Esophagus squamous epithelium (tissue), 5 donors: Measurements from ENCODE around the gene TMEM190. TPM values are rescaled to one million over a fixed set of nuclear protein-coding genes. Genes with fewer than 3 reads are reported as not detected.

Experiments used
- DNase-seq: peaks from one replicate; lab custom pipeline; 2025; lab: John Stamatoyannopoulos, UW
- H3K27ac ChIP-seq, 4 donors: fragments of 200-600 bp; sonication (generic); one replicate each; pipeline ENCODE4 v1.5.1; 2016 to 2019; ENCODE audit warnings: mild to moderate bottlenecking in 1 of 4
- H3K27me3 ChIP-seq, 4 donors: fragments of 200-600 bp; sonication (generic); 1 replicate in 3 of 4; 2 replicates in 1 of 4; pipeline versions ENCODE4 v1.5.1 to v1.6.0; 2017 to 2021; ENCODE audit warnings: antibody characterized with exemption in 1 of 4
- H3K36me3 ChIP-seq, 3 donors: fragments of 200-600 bp; sonication (generic); one replicate each; pipeline ENCODE4 v1.5.1; 2016 to 2019
- H3K4me1 ChIP-seq, 3 donors: fragments of 200-600 bp; sonication (generic); one replicate each; pipeline ENCODE4 v1.5.1; 2017 to 2019
- H3K4me3 ChIP-seq, 4 donors: fragments of 200-600 bp; sonication (generic); 1 replicate in 3 of 4; 2 replicates in 1 of 4; pipeline ENCODE4 v1.5.1; 2016 to 2019; ENCODE audit warnings: mild to moderate bottlenecking in 2 of 4, moderate library complexity in 1 of 4
- H3K9me3 ChIP-seq, 3 donors: fragments of 200-600 bp; sonication (generic); one replicate each; pipeline ENCODE4 v1.5.1; 2016 to 2019
- CTCF ChIP-seq, 6 experiments: fragments of 450-650 bp in 4 of 6; fragments of 200-600 bp in 2 of 6; sonication (generic) in 2 of 6; IDR thresholded peaks; one replicate each; pipeline ENCODE4 v1.5.1; 2016 to 2019; ENCODE audit warnings: antibody characterized with exemption in 6 of 6, mild to moderate bottlenecking in 4 of 6, moderate library complexity in 4 of 6
- POLR2A ChIP-seq, 4 donors: fragments of 450-650 bp; IDR thresholded peaks; one replicate each; pipeline ENCODE4 v1.6.1; 2017; ENCODE audit warnings: antibody characterized with exemption in 4 of 4, mild to moderate bottlenecking in 4 of 4, moderate library complexity in 3 of 4
- WGBS, 2 donors: methylation state at CpG; one replicate each; pipeline ENCODE4 v1.1.5; 2018; 5-methylcytosine and 5-hydroxymethylcytosine counted together
- intact Hi-C: fragments of 100-400 bp; cut with DNase I; formaldehyde crosslinking; loops from one replicate; pipeline ENCODE4 v1.15.0; 2022
- total RNA-seq, 4 donors: library from RNA; depleted of rRNA; stranded (reverse); fragments of >200 nt; gene quantifications; one replicate each; pipeline ENCODE4 v1.1.0, GENCODE V29; 2016
- donor health status: DM: yes; HTN: yes; CAD: no.

Gene TMEM190
- total RNA-seq, 4 donors from 2014 or later, result not detected

- Histone ChIP-seq H3K9me3 (no peaks in the 10 kb centered on the region), H3K36me3 (peaks cover 6 to 22% (median 9%) of the 10 kb centered on the region in 3 donors), H3K27ac (peak overlapping the region; percentile 86 to 97 (median 93)), H3K4me1 (peaks cover 30 to 50% (median 34%) of the 10 kb centered on the region in 3 donors), H3K27me3 (no peaks in the 10 kb centered on the region), H3K4me3 (peak overlapping the region; percentile 74 to 97 (median 88))
- intact Hi-C loops, result no loop called here
- TF ChIP-seq CTCF (IDR thresholded peaks at IDR 0.05), result peak in 3 of 6 experiments; percentile 18 to 34 (median 29)
- TF ChIP-seq POLR2A (IDR thresholded peaks at IDR 0.05), result peak in 1 of 4 donors; percentile 24
- DNase-seq, result no peak
- WGBS, 2 donors, result 18 to 19% methylated on average over 12 to 13 of the region's 88 CpGs
These were observed 6.9 kb downstream of the TMEM190 start for GRCh38 chr19:55383279-55384130.

- intact Hi-C loops, result no loop called here
- no peak for DNase-seq
- H3K4me3 ChIP-seq, result peak within 1 kb of the TSS; percentile 74 to 97 (median 88)
These were observed 7.7 kb downstream of the TMEM190 start, which contains the start of gene TMEM238 for GRCh38 chr19:55384131-55384919. Gene TMEM238, minus strand, starts transcription at chr19:55384292. Its CDS starts 33 bp downstream, at chr19:55384259.

GRCh38 chr19:55384920-55385723, 8.5 kb downstream of the TMEM190 start:
- Histone ChIP-seq H3K4me3 (peak overlapping the region; percentile 74 to 97 (median 88)), H3K9me3 (no peaks in the 10 kb centered on the region), H3K27ac (peak overlapping the region; percentile 86 to 97 (median 93)), H3K4me1 (peaks cover 34 to 66% (median 49%) of the 10 kb centered on the region in 3 donors), H3K36me3 (peaks cover 6 to 38% (median 18%) of the 10 kb centered on the region in 3 donors), H3K27me3 (no peaks in the 10 kb centered on the region)
- peak; percentile 78 for DNase-seq
- intact Hi-C loops, result no loop called here
- 0 to 35% methylated on average over 4 to 28 of the region's 34 CpGs for WGBS, 2 donors
- TF ChIP-seq CTCF (IDR thresholded peaks at IDR 0.05) (no peak), POLR2A (IDR thresholded peaks at IDR 0.05) (peak in 1 of 4 donors; percentile 50)

More at GRCh38 chr19:55384131-55384919, 7.7 kb downstream of the TMEM190 start, which contains the start of gene TMEM238:
- WGBS, 2 donors, result 12 to 31% methylated on average over 7 to 10 of the region's 72 CpGs
- Histone ChIP-seq H3K9me3 (no peaks in the 10 kb centered on the region), H3K27me3 (no peaks in the 10 kb centered on the region), H3K4me1 (peaks cover 34 to 58% (median 43%) of the 10 kb centered on the region in 3 donors), H3K27ac (peak within 1 kb of the TSS; percentile 86 to 97 (median 93)), H3K36me3 (peaks cover 6 to 30% (median 16%) of the 10 kb centered on the region in 3 donors)
- TF ChIP-seq CTCF (IDR thresholded peaks at IDR 0.05), result peak in 2 of 6 experiments; percentile 2 to 4
- peak in 1 of 4 donors; percentile 46 for TF ChIP-seq POLR2A (IDR thresholded peaks at IDR 0.05)

GRCh38 chr19:55385724-55386492, 9.3 kb downstream of the TMEM190 start, which contains the start of gene RPL28:
Gene RPL28, plus strand, starts transcription at chr19:55385932. Its CDS starts 426 bp downstream, at chr19:55386358.
- Histone ChIP-seq H3K36me3 (peaks cover 6 to 46% (median 22%) of the 10 kb centered on the region in 3 donors), H3K4me3 (peak within 1 kb of the TSS; percentile 74 to 97 (median 88))
- DNase-seq, result peak; percentile 88

More at GRCh38 chr19:55385724-55386492, 9.3 kb downstream of the TMEM190 start, which contains the start of gene RPL28:
- TF ChIP-seq CTCF (IDR thresholded peaks at IDR 0.05) (peak in 3 of 6 experiments; percentile 7 to 24 (median 9)), POLR2A (IDR thresholded peaks at IDR 0.05) (peak; percentile 72 to 100 (median 98))
- H3K9me3 ChIP-seq, result no peaks in the 10 kb centered on the region
- peak within 1 kb of the TSS; percentile 86 to 97 (median 93) for H3K27ac ChIP-seq
- H3K4me1 ChIP-seq, result peaks cover 34 to 74% (median 56%) of the 10 kb centered on the region in 3 donors
- 0 to 1% methylated on average over 35 to 41 of the region's 68 CpGs for WGBS, 2 donors
- no peaks in the 10 kb centered on the region for H3K27me3 ChIP-seq
- intact Hi-C loops, result no loop called here
